ENCODE results near the gene ACOX3.
"Not testable (repeated sequence)": the region's sequence is repeated elsewhere in the genome, so short reads cannot be mapped to it uniquely, and the experiment has no call there.

ACOX3 gene

DNA sequence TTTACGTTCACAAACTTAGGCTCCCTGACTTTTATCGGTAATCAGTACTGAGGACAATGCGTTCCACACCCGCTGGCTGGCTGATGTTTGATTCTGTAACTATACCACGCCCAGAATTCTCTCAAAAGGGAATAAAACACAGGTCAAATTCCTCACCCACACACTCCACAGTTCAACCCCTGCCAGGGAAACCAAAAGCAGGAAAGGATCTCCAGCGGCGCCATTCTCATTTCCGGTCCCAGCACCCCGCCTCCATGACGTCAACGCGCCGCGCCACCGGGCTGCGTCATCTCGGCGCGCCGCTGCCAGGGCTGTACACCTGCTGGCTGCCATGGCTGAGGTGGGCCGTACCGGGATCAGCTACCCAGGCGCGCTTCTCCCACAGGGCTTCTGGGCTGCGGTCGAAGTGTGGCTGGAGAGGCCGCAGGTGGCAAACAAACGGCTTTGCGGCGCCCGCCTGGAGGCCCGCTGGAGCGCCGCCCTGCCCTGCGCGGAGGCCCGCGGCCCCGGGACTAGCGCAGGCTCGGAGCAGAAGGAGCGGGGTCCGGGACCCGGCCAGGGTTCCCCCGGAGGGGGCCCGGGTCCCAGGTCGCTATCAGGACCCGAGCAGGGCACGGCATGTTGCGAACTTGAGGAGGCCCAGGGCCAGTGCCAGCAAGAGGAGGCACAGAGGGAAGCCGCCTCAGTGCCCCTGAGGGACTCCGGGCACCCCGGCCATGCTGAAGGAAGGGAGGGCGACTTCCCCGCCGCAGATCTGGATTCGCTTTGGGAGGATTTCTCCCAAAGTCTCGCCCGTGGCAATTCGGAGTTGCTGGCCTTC, at the start of gene ACOX3, which contains the start of gene TRMT44:
TSS of gene ACOX3 (minus strand) at position 232 of the 820 bp plus-strand sequence. CDS start 24,202 bp downstream, outside the sequence.
TSS of gene TRMT44 (plus strand) at position 286 of the 820 bp plus-strand sequence. CDS start at position 332, 46 bp downstream.
- FAIRE-seq, result no peak

GRCh38 chr4:8488791-8489369, 48.4 kb upstream of the ACOX3 start:
- FAIRE-seq, result no peak

DNA sequence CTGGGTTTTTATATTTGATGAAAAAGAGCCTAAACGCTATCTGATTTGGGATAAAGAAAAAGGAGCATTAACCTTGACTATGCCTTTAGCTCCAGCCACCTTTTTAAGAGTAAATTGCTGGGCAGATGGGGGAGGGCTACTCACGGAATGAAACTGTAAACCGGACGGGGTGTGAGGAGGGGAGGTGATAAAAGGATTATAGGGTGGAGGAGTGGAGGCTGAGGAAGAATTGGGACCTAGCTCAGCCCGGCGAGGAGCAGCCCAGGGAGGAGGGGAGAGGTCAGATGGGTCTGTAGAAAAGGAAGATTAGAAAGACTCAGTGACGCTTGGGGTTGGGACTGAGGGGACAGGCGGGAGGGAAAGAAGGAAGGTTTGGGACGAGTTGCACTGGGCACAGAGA, 46.1 kb upstream of the ACOX3 start:
- not testable (repeated sequence) for FAIRE-seq

DNA sequence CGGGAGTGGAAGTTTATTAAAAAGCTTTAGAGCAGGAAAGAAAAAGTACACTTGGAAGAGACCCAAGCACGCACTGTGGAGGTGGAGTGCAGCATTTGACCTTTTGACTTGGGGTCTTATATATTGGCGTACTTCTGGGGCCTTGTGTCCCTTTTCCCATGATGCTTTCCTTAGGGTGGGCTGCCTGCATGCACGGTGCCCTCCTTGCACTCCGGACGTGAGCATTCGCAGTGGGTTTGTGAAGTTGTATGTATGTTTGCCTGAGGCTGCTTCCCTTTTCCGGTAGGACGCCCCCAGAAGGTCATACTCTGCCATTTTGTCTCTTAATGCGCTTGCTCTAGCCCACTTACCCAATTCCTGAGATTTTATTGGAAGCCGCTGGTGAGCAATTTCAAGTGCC, 39.7 kb upstream of the ACOX3 start:
- FAIRE-seq, result no peak

DNA sequence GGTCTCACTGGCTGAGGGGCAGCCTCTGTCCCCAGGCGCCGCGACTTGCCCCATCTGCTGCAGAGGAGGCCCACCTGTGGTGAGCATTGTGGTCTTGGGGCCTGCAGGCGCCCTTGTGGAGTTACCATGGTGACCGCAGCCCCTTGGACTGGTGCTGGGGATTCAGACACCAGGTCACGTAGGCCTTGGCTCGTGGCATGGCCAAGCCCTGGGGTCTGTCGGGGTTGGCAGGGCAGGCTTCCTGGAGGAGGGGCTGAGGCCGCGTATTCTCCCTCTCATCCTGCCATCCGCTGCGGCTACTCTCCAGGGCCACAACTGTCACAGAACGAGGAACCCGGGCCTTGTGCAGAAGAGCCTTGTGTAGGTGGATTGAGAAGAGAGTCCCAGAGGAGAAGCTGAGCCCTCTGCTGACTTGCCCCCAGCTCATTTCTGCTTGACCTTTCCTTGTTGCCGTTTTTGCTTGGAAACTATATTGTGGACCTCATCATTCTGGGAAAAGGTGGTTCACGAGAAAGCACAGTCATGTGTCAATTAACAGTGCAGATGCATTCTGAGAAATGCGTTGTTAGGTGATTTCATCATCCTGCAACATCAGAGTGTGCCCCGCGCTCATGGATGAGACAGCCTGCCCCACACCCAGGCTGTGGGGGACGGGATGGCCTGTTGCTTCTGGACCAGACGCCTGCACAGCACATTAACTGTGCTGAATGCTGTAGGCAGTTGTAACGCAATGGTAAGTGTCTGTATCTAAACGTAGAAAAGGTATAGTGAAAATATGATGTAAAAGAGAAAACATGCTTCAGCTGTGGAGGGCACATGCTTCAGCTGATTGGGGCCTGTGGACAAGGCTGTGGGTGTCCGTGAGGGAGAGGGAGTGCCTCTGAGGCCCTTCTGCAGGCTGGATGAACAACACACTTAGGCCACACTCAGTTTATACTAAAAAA, 38.5 kb upstream of the ACOX3 start:
- FAIRE-seq, result no peak

DNA sequence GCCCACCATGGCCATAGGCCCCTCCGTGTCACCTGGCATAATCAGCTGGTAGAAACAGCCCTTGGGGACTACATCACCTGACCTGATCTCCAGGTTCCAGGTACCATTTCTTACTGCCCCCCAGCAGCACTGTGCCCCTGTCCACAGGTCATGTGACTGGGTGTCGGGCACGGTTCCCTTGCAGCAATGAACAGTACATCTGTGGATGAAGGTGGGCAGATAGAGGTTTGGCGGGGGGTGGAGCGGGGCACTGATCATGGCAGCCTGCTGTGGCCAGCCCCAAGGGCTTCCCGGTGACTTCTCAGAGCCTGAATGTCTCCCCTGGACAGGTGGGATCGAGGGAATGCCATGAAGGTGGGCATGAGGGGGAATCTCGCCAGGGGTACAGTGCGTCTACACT, 37.8 kb upstream of the ACOX3 start:
- FAIRE-seq, result no peak

DNA sequence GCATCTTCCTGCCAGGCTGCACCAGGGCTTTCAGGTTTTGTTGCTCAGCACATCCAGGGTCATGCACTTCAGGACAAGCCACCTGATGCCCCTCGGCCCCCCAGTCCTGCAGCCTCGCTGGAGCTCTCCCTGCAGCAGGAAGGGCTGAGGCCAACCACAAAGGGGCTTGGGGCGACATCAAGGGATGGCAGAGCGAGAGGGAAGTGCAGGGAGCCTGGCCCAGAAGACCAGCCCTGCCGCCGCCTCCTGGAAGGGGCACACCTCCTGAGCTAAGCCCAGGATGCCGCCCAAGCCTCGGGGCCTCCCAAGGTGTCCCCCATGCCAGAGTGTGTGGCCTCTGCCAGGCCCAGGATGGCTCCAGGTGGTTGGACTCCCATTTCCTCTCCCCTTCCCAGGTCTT, 37.2 kb upstream of the ACOX3 start:
- FAIRE-seq, result no peak

GRCh38 chr4:8477095-8477635, 36.6 kb upstream of the ACOX3 start:
- FAIRE-seq, result no peak

GRCh38 chr4:8475751-8476575, 35.4 kb upstream of the ACOX3 start:
- FAIRE-seq, result no peak

DNA sequence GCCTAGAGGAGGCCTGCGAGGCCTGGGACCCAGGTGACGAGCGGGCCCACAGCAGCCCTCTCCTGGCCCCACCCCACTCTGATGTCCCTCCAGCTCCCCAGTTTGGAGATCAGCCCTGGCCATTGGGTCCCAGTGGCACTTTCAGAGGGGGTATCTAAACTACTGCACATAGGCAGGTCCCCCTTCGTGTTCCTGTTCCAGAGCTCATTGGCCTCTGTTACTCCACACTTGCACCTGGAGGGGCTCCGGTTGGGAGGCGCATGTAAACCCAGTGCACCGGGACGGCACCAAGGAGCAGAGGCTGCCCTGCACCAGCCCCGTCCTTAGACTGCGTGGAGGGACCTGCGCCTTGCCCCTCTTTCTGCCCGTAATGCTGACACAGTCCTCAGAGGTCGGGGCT, 34.3 kb upstream of the ACOX3 start:
- no peak for FAIRE-seq

GRCh38 chr4:8473920-8474590, 33.5 kb upstream of the ACOX3 start:
- no peak for FAIRE-seq

- no peak for FAIRE-seq
Measured at GRCh38 chr4:8473198-8473919, 32.8 kb upstream of the ACOX3 start.

- FAIRE-seq, result no peak
Measured at GRCh38 chr4:8472689-8473197, 32.2 kb upstream of the ACOX3 start.

- FAIRE-seq, result no peak
Measured at GRCh38 chr4:8472158-8472688, 31.7 kb upstream of the ACOX3 start.

DNA sequence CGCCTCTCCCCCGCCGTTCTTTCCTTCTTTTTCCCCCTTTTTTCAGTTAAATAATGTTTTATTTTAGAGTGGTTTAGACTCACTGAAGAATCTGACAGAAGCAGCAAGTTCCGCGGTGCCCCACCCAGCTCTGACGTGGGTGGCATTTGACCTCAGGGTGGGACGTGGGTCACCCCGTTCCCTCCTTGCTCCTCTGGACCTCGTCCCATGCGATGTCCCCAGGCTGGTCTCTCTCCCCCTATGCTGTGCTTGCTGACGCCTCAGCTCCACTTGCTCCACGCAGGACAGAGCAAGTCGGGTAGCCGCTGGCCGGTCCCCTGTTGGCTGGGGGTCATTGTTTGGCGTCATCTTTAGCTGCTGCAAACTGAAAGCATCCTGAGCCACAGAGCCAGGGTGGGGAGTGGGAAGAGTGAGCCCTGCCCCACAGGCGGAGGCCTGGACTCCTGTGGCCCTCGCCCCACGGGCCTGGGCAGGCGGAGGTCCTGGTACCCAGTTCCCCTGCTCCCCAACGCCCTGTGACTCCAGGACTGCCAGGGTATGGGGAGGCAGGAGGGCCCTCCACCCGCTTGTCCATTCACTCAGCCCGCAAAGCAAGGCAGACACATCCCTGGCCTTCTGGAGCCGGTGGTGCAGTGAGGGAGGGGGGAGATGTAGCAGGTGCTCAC, 30.8 kb upstream of the ACOX3 start:
- no peak for FAIRE-seq

DNA sequence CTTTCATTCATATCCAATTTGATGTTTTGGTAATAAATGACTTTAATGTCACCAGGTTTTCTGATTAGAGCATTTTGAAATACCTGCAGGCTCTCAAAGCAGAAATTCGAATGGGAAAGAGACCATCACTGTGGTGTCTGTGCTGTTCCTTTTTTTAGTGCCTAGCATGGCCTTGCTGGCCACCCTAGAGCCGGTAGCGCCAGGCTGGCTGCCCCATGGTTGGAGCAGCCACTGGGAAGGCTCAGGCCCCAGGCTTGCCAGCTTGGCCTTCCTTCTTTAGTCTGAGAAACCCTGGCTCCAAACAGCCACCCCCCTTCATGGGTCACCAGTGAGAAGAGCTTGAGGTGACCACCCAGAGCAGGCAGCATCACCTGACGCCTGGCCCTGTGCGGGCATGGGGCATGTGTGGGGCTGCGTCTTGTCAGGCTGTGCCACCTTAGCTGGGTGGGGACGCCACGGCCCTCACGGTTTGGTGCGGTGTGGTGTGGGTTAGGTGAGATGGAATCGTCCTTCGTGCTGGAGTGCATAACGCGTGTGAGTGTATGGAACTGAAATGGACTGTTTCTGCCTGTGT, 30.0 kb upstream of the ACOX3 start:
- no peak for FAIRE-seq

DNA sequence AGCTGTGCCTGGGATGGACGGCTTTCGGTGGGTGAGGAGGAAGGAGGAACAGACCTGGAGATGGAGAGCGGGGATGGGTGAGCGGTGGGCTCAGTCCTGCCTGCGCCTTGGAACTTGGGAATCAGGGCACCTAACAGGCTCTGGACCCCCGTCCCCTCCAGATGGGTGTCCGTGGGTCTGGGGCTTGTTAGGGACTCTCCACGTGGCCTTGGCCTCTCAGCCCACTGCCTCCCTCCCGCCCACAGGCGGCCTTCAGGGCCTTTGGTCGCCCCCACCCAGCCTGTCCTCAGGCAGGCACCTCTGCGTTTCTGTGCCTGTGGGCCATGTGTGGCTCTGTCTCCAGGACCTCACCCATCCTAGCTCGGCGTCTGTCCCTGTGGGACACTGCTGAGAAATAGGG, 29.0 kb upstream of the ACOX3 start:
- no peak for FAIRE-seq

DNA sequence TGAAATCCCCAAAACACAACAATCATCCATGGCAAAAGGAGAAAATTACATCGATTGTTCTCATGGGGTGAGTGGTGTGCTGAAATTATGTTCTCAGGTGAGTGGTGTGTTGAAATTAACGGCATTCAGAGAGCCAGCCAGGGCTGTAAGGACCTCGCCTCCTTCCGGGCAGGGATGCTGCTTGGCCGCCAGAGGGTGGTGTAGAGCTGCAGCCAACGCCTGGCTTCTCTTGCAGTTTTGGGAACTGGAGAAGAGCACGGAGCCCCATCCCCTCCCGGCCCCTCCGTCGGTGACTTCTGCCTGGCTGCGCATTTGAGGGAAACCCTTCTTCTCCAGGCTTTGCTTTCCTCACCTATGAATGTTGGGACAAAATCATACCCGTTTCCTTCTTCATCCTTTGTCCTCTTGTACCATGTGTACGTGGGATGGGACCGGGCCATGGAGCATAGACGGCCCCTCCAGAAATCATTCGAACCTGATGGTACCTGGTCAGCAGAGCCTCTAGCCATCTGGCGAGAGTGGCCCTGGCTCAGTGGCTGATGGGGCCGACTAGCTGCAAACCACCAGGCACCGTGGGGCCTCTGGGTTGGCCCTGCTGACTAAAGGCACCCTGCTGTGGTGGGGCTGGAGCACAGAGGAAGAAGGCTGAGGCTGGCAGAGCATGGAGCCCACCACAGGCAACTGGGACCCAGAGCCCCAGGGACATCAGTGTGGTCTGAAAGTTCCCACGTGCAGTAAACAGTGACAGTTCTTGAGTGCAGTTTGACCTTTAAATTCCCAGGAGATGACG, 28.4 kb upstream of the ACOX3 start:
- no peak for FAIRE-seq

Measured in A204.1 (cell line).